Endothelial cell (in vitro differentiated cells): ENCODE results near the gene KCNK2. TPM values are rescaled to one million over a fixed set of nuclear protein-coding genes. Genes with fewer than 3 reads are reported as not detected.
A peak's percentile ranks its signal among the peaks of the same experiment; 100 is the strongest.

Experiments
- DNase-seq: peaks from one replicate; pipeline ENCODE4 v3.0.0; 2021; ENCODE audit warnings: low spot score
- H3K27ac Mint-ChIP-seq: one replicate; pipeline ENCODE4 v1.8.0; 2021; ENCODE audit warnings: mixed read lengths, inconsistent platforms; ENCODE audit not compliant: unreplicated experiment
- H3K27me3 Mint-ChIP-seq: one replicate; pipeline ENCODE4 v1.8.0; 2021; ENCODE audit warnings: mild to moderate bottlenecking, moderate library complexity, mixed read lengths, inconsistent platforms; ENCODE audit not compliant: unreplicated experiment
- H3K36me3 Mint-ChIP-seq: one replicate; pipeline ENCODE4 v1.8.0; 2021; ENCODE audit warnings: mild to moderate bottlenecking, low read depth, mixed read lengths, inconsistent platforms; ENCODE audit not compliant: unreplicated experiment
- H3K4me1 Mint-ChIP-seq: one replicate; pipeline ENCODE4 v1.8.0; 2021; ENCODE audit warnings: mild to moderate bottlenecking, mixed read lengths, inconsistent platforms; ENCODE audit not compliant: unreplicated experiment
- H3K4me3 Mint-ChIP-seq: one replicate; pipeline ENCODE4 v1.8.0; 2021; ENCODE audit warnings: mild to moderate bottlenecking, mixed read lengths, inconsistent platforms; ENCODE audit not compliant: unreplicated experiment
- H3K9me3 Mint-ChIP-seq: one replicate; pipeline ENCODE4 v1.8.0; 2021; ENCODE audit warnings: mixed read lengths, inconsistent platforms; ENCODE audit not compliant: unreplicated experiment
- total RNA-seq: library from RNA; stranded (reverse); fragmentation: NEBNext Ultra II Directional; extraction: Animal tissue kit (Norgen Biotek cat#: 25700); gene quantifications from one replicate; pipeline ENCODE4 v1.2.1, GENCODE V29; 2021; ENCODE audit not compliant: unreplicated experiment
- TF ChIP-seq, protein P1 (sequence below): fragments of 200-600 bp; sonication (generic); IDR thresholded peaks from one replicate; pipeline ENCODE4 v1.5.0; 2021; ENCODE audit warnings: antibody characterized with exemption; ENCODE audit not compliant: unreplicated experiment

Gene KCNK2
- total RNA-seq, 1 donor from 2014 or later: not detected

DNA sequence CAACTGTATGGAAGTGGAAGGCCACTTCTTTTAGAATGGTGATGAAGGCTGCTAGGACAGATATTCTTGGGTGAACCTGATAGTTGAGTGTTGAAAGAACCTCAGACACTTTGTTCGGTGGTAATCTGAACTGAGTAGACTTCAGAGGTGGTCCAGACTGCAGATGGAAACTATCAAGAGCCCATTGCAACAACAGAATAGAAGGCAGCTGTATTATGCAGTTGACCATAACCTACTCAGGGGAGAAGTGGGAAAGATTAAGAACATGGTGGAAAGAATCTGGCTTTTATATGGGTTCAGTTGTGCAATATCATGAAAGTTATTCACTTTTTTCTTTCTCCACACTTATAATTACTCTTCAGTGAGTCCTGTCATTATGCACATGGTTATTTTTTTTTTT lies 194.0 kb downstream of the KCNK2 start:
- H3K27me3 Mint-ChIP-seq: no peaks in the 10 kb centered on the region
- H3K4me3 Mint-ChIP-seq: no peak overlapping the region
- no peak overlapping the region for H3K27ac Mint-ChIP-seq
- DNase-seq: no peak
- TF ChIP-seq, protein P1, sequence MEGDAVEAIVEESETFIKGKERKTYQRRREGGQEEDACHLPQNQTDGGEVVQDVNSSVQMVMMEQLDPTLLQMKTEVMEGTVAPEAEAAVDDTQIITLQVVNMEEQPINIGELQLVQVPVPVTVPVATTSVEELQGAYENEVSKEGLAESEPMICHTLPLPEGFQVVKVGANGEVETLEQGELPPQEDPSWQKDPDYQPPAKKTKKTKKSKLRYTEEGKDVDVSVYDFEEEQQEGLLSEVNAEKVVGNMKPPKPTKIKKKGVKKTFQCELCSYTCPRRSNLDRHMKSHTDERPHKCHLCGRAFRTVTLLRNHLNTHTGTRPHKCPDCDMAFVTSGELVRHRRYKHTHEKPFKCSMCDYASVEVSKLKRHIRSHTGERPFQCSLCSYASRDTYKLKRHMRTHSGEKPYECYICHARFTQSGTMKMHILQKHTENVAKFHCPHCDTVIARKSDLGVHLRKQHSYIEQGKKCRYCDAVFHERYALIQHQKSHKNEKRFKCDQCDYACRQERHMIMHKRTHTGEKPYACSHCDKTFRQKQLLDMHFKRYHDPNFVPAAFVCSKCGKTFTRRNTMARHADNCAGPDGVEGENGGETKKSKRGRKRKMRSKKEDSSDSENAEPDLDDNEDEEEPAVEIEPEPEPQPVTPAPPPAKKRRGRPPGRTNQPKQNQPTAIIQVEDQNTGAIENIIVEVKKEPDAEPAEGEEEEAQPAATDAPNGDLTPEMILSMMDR: no peak
- no peaks in the 10 kb centered on the region for H3K36me3 Mint-ChIP-seq
- H3K4me1 Mint-ChIP-seq: peaks cover 5% of the 10 kb centered on the region
- no peaks in the 10 kb centered on the region for H3K9me3 Mint-ChIP-seq

DNA sequence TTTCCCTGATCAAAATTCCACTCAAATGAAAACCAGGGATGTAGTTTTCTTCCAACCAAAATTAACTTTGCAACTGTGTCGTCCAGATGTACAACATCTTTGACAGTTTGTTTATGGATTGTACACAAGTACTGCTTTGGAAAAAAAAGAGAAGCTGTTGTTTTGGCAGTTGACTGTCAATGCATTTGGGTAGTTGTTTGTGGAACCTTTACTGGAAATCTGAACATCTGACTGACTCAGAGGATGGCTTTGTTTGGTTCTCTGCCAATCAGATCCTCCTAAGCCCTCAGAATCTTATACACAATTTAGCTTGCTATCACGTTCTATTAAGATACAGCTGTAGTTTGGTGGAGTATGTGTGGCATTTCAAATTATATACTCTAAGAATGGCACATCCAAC lies 195.0 kb downstream of the KCNK2 start:
- Mint-ChIP-seq H3K36me3 (no peaks in the 10 kb centered on the region), H3K27ac (no peak overlapping the region), H3K4me1 (peaks cover 12% of the 10 kb centered on the region), H3K27me3 (no peaks in the 10 kb centered on the region), H3K4me3 (no peak overlapping the region), H3K9me3 (no peaks in the 10 kb centered on the region)
- TF ChIP-seq, protein P1: no peak
- no peak for DNase-seq

DNA sequence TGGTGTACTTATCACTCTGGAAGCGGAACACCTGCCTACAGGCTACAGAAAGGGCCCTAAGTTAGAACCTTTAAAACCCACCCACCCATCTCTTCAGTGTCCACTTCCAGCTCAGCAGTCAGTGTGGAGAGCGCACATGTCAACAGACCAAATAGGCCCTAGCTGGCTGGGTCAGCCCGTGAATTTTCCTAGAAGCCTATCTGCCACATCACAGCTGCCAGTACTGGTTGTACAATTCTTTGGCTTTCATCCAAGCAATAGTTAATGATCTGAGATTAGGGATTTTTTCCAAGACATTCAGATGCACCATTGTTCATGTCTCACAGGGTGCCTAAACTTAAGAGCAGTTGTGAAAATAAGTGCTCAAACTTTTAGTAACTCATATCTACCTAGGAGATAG lies 197.1 kb downstream of the KCNK2 start:
- no peak for DNase-seq
- no peak overlapping the region for H3K4me3 Mint-ChIP-seq
- H3K27me3 Mint-ChIP-seq: no peaks in the 10 kb centered on the region
- no peaks in the 10 kb centered on the region for H3K9me3 Mint-ChIP-seq
- TF ChIP-seq, protein P1: no peak
- no peaks in the 10 kb centered on the region for H3K36me3 Mint-ChIP-seq
- H3K4me1 Mint-ChIP-seq: peaks cover 9% of the 10 kb centered on the region
- H3K27ac Mint-ChIP-seq: no peak overlapping the region

DNA sequence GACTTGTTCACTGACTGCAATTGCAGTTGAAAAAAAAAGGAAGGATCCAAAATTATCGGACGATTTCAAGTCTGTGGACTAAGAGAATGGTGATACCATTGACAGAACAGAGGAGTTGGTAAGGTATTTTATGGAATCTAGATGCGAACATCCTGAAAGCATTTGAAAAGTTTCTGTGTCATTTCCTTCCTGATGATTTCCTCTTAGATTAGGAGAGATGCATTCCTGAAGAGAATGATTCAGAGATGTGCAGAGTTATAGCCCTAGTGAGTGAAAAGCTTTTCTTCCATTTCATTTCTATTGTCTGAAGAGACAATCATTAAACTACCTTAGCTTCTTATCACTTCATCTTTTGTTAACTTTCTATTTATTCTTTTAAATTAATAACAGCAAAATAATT lies 200.0 kb downstream of the KCNK2 start:
- DNase-seq: no peak
- Mint-ChIP-seq H3K36me3 (no peaks in the 10 kb centered on the region), H3K27ac (peak overlapping the region; percentile 14), H3K9me3 (no peaks in the 10 kb centered on the region), H3K4me3 (no peak overlapping the region), H3K4me1 (peaks cover 9% of the 10 kb centered on the region), H3K27me3 (no peaks in the 10 kb centered on the region)
- TF ChIP-seq, protein P1: no peak

DNA sequence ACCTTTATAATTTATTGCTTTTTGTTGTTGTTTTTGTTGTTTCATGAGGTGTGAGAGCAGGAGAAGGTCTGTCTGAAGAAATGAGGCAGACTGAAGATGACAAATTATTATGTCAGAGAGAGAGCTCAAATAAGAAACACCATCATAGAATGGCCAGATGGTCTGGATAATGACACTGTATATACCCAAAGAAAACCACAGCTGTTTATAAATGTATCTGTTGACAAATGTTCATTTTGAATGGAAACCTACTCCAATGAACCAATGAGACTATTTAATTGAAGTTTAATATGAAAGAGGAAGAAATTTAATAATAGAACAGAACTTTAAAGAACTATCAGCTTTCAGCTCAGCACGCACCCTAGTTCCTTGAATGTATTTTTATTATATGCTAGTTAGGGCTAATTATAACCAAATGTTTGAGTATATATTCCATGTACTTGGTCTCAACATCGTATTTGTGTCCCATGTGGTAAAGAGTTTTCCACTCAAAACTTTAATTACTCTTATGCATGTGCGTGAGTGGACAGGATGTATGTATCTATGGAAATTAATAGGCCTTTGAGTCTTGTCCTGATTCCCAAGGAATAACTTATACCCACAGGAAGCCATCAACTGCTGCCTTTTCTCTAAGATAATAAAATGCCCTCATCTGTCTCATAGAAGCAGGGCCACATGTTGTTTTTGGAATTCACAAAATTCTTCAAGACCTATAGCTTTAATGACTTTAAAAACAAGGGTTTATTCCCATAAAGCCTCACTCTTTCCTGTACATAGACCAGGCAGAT lies 202.7 kb downstream of the KCNK2 start:
- H3K36me3 Mint-ChIP-seq: no peaks in the 10 kb centered on the region

More for the DNA sequence above, 202.7 kb downstream of the KCNK2 start:
- TF ChIP-seq, protein P1: no peak
- Mint-ChIP-seq H3K9me3 (no peaks in the 10 kb centered on the region), H3K4me3 (no peak overlapping the region), H3K27me3 (no peaks in the 10 kb centered on the region), H3K27ac (no peak overlapping the region), H3K4me1 (peaks cover 9% of the 10 kb centered on the region)
- no peak for DNase-seq
